PFSK-1 (cell line): ENCODE data around the gene HECA.

Source experiments
- POLR2AphosphoS5 ChIP-seq: IDR thresholded peaks from 2 replicates; pipeline ENCODE4 v1.6.1; 2012; ENCODE audit warnings: low read depth, mild to moderate bottlenecking, control low read depth, low read length, moderate library complexity
- SIN3A ChIP-seq: IDR thresholded peaks from 2 replicates; pipeline ENCODE4 v1.6.1; 2012; ENCODE audit warnings: mild to moderate bottlenecking, low read length, moderate library complexity, borderline replicate concordance; ENCODE audit not compliant: insufficient read depth

GRCh38 chr6:139119552-139119951 lies 15.3 kb upstream of the HECA start:
- no peak for TF ChIP-seq POLR2AphosphoS5
- TF ChIP-seq SIN3A, result no peak
